Measurements from ENCODE around the gene AEBP2. TPM values are rescaled to one million over a fixed set of nuclear protein-coding genes. Genes with fewer than 3 reads are reported as not detected.
A peak's percentile ranks its signal among the peaks of the same experiment; 100 is the strongest.
"Not testable (repeated sequence)": the region's sequence is repeated elsewhere in the genome, so short reads cannot be mapped to it uniquely, and the experiment has no call there.

Gene AEBP2
- total RNA-seq, 1 experiment from 2014 or later: 49.2 TPM

GRCh38 chr12:19428246-19428645 lies 11.0 kb upstream of the AEBP2 start:
- DNase-seq (ENCODE audit: unreplicated experiment): peak; percentile 21
- H3K27me3 Mint-ChIP-seq (ENCODE audit: insufficient read depth, unreplicated experiment): no peaks in the 10 kb centered on the region
- H3K9me3 Mint-ChIP-seq (ENCODE audit: unreplicated experiment): no peaks in the 10 kb centered on the region
- H3K36me3 Mint-ChIP-seq (ENCODE audit: insufficient read depth, unreplicated experiment): peaks cover 10% of the 10 kb centered on the region
- no TSS peak for BruUV-seq (replicated peaks)
- no peak overlapping the region for H3K4me3 Mint-ChIP-seq (ENCODE audit: unreplicated experiment)
- no peak overlapping the region for H3K27ac Mint-ChIP-seq (ENCODE audit: low read depth, unreplicated experiment)
- intact Hi-C loops (cut with micrococcal nuclease): no loop called here
- POLR2A ChIA-PET: no interaction called here
- CTCF ChIA-PET: no interaction called here
- peaks cover 11% of the 10 kb centered on the region for H3K4me1 Mint-ChIP-seq (ENCODE audit: insufficient read depth, unreplicated experiment)
- no peak for TF ChIP-seq CTCF (IDR thresholded peaks at IDR 0.05; ENCODE audit: unreplicated experiment)

GRCh38 chr12:19429491-19429890 lies 9.8 kb upstream of the AEBP2 start:
- DNase-seq (ENCODE audit: unreplicated experiment); BruUV-seq (replicated peaks); H3K27ac Mint-ChIP-seq (ENCODE audit: low read depth, unreplicated experiment); H3K27me3 Mint-ChIP-seq (ENCODE audit: insufficient read depth, unreplicated experiment); intact Hi-C loops (cut with micrococcal nuclease); CTCF ChIA-PET; H3K9me3 Mint-ChIP-seq (ENCODE audit: unreplicated experiment); POLR2A ChIA-PET; H3K4me3 Mint-ChIP-seq (ENCODE audit: unreplicated experiment): not testable (repeated sequence)
- H3K4me1 Mint-ChIP-seq (ENCODE audit: insufficient read depth, unreplicated experiment): peaks cover 11% of the 10 kb centered on the region
- peaks cover 10% of the 10 kb centered on the region for H3K36me3 Mint-ChIP-seq (ENCODE audit: insufficient read depth, unreplicated experiment)

- Mint-ChIP-seq H3K4me3 (ENCODE audit: unreplicated experiment) (no peak overlapping the region), H3K4me1 (ENCODE audit: insufficient read depth, unreplicated experiment) (peaks cover 11% of the 10 kb centered on the region), H3K9me3 (ENCODE audit: unreplicated experiment) (no peaks in the 10 kb centered on the region), H3K36me3 (ENCODE audit: insufficient read depth, unreplicated experiment) (peaks cover 10% of the 10 kb centered on the region), H3K27ac (ENCODE audit: low read depth, unreplicated experiment) (peak overlapping the region; percentile 100), H3K27me3 (ENCODE audit: insufficient read depth, unreplicated experiment) (no peaks in the 10 kb centered on the region)
- POLR2A ChIA-PET: interaction anchor here (0.6 to 2.3 kb wide), 11 partner anchors 9 to 1181 kb away, joined by 3 to 18 read pairs (median 3); partner anchors contain the start of gene AEBP2
- no peak for DNase-seq (ENCODE audit: unreplicated experiment)
- no peak for TF ChIP-seq CTCF (IDR thresholded peaks at IDR 0.05; ENCODE audit: unreplicated experiment)
- BruUV-seq (replicated peaks): no TSS peak
- CTCF ChIA-PET: interaction anchor here (0.6 to 1.2 kb wide), 3 partner anchors 31 to 116 kb away, joined by 3 to 4 read pairs (median 3); no protein-coding TSS in a partner anchor
- intact Hi-C loops (cut with micrococcal nuclease): no loop called here
Observed at GRCh38 chr12:19430988-19431387, 8.3 kb upstream of the AEBP2 start.

GRCh38 chr12:19431407-19432308 lies 7.6 kb upstream of the AEBP2 start:
- CTCF ChIA-PET: interaction anchor here (0.6 to 1.2 kb wide), 3 partner anchors 40 to 115 kb away, joined by 3 to 4 read pairs (median 3); no protein-coding TSS in a partner anchor
- H3K36me3 Mint-ChIP-seq (ENCODE audit: insufficient read depth, unreplicated experiment): peaks cover 10% of the 10 kb centered on the region
- POLR2A ChIA-PET: interaction anchor here (0.6 to 2.3 kb wide), 16 partner anchors 9 to 1182 kb away, joined by 3 to 18 read pairs (median 3); partner anchors contain the start of gene AEBP2

More at GRCh38 chr12:19431407-19432308, 7.6 kb upstream of the AEBP2 start:
- TF ChIP-seq CTCF (IDR thresholded peaks at IDR 0.05; ENCODE audit: unreplicated experiment): no peak
- Mint-ChIP-seq H3K4me3 (ENCODE audit: unreplicated experiment) (no peak overlapping the region), H3K9me3 (ENCODE audit: unreplicated experiment) (no peaks in the 10 kb centered on the region), H3K4me1 (ENCODE audit: insufficient read depth, unreplicated experiment) (peaks cover 11% of the 10 kb centered on the region), H3K27me3 (ENCODE audit: insufficient read depth, unreplicated experiment) (no peaks in the 10 kb centered on the region), H3K27ac (ENCODE audit: low read depth, unreplicated experiment) (peak overlapping the region; percentile 100)
- TSS peak; percentile 96 for BruUV-seq (replicated peaks)
- peak; percentile 82 for DNase-seq (ENCODE audit: unreplicated experiment)
- intact Hi-C loops (cut with micrococcal nuclease): no loop called here

Measured in MCF 10A (cell line).